Neural progenitor cell (in vitro differentiated cells): ENCODE measurements around the gene CEP164.

ENCODE experiments used
- CTCF ChIP-seq: fragments of 200-600 bp; sonication (generic); IDR thresholded peaks from 2 replicates; pipeline ENCODE4 v1.5.1; 2017; ENCODE audit warnings: antibody characterized with exemption, mild to moderate bottlenecking
- EZH2 ChIP-seq: fragments of 200-600 bp; sonication (generic); IDR thresholded peaks from 2 replicates; pipeline ENCODE4 v1.6.1; 2017; ENCODE audit warnings: antibody characterized with exemption, mild to moderate bottlenecking, moderate library complexity
- EZH2phosphoT487 ChIP-seq: fragments of 200-600 bp; sonication (generic); IDR thresholded peaks from 2 replicates; pipeline ENCODE4 v1.6.1; 2017; ENCODE audit warnings: antibody characterized with exemption

GRCh38 chr11:117387992-117388755 lies 60.5 kb downstream of the CEP164 start:
- TF ChIP-seq EZH2phosphoT487 (no peak), CTCF (no peak), EZH2 (no peak)
